SK-N-DZ (cell line): ENCODE data around the gene MAPK8.
A peak's percentile ranks its signal among the peaks of the same experiment; 100 is the strongest.

Experiments
- DNase-seq: peaks from one replicate; pipeline ENCODE4 v3.0.0-alpha.2; 2015; ENCODE audit warnings: low spot score

The MAPK8 gene

DNA sequence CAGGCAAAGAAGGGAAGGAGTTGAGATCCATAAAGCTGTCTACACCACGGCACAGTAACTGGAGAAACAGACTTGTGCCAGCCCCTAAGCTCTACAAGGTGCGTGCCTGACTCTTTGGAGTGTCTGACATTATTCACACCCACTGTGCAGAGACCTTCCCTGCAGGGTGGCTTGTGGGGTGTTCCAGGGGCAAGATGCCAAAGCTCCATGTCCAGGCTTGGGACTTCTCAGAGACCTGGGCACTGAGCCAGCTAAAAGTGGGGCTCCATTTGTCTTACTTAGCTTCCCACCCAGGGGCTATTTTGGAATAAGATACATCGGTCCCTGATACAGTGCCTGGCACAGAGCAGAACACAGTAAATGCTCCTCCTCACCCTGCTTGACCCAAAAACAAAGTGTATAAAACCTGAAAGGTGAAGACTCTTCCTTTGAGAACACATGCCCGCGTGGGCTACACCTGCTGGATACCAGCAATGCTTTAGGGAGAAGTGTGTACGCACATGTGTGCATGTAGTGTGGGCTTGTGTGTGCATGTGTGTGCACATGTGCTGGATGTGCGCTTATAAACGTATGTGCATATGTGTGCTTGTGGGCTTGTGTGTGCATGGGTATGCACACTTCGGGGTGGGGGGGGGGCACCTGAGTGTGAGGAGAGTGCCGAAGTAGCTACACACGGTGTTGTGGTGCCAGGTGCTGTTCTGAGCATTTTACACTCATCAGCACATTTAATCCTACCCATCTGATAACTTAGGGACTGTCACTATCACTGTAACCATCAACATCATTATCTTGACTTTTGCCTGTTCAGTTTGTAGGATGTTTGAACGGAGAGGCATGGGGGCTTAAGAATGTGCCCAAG lies 155.4 kb downstream of the MAPK8 start:
- no peak for DNase-seq

DNA sequence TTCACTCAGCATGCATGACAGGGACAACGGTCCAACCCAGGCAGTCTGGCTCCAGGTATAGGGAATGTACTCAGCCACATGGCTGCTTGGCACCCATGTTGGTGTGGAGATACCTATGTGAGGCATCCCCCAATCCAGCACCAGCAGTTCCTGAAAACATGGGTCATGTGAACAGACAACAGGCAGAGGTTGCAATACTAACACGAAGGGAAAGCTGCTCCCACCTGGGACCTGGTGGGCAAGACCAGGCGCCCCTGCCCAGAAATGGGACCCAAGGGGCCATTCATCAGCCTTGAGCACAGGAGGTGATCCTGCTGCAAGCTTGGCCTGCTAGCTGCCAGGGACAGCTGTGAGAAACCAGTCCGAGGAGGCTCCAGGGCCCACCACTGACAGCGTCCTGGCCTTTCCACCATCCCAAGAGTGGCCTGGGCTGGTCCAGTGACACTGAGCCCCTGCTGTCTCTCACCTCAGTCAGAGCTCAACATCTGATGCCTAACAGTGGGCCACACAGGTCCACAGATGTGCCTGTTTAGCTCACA lies 156.1 kb downstream of the MAPK8 start:
- DNase-seq: no peak

DNA sequence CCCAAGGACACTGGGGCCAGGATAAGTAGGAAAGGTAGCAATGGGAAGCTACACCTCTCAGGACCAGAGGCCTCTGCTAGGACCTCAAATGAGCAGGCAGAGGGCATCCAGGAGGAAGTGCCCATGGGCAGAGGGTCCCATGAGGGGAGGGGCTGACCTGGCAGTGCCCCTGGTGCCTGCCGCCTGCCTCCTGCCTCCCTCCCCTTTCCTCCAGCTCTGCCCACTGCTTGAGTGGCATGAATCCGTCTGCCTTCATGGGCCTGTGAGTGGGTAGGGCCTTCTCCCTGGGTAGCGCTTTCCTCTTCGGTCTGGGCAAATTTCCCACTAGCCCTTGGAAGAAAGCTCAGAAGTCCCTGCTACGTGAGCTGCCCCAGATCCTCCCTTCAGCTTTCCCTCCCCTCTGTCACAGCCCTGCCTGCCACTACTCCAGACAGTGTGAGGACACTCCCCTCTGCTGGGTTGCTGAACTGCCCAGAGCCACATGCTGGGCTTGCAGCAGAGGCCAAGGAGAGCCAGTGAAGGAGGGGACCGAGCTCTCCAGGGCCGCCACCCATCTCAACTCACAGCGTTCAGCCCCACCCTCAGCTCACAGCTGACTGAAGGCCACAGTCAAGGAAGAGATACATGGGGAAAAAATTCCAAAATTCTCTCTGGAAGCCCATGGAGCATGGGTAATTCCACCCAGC lies 157.0 kb downstream of the MAPK8 start:
- peak; percentile 60 for DNase-seq

DNA sequence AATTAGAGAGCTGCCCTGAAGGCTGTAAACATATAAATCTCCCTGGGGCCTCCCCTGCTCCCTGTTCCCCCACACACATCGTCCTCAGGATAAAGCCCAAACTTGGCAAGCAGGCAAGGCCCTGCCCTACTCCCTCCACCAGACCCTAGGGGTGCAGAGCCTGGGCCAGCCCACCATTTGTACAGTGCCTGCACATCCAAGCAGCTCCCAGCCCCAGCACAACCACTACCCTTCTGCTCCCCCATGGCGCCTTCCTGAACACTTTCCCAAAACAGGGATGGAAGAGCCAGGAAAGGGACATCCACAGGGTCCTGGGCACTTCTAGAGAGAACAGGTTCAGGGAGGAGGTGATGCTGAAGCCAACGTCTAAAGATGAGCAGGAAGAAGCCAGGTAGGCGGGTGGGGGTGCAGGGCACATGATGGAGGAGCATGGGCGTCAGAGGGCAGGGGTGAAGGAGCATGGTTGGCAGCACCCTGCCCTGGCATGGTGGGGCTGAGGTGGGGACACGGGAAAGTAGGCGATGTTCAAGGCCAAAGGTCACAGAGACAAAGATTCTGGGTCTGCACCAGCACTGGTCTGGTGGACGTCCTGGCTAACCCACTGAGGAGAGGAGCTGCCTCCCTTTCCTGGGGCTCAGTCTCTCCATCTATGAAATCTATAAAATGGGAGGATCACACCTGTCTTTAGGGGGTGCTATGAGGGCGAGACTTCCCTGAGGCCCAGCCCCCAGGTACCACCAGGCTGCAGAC lies 157.8 kb downstream of the MAPK8 start:
- DNase-seq: no peak

DNA sequence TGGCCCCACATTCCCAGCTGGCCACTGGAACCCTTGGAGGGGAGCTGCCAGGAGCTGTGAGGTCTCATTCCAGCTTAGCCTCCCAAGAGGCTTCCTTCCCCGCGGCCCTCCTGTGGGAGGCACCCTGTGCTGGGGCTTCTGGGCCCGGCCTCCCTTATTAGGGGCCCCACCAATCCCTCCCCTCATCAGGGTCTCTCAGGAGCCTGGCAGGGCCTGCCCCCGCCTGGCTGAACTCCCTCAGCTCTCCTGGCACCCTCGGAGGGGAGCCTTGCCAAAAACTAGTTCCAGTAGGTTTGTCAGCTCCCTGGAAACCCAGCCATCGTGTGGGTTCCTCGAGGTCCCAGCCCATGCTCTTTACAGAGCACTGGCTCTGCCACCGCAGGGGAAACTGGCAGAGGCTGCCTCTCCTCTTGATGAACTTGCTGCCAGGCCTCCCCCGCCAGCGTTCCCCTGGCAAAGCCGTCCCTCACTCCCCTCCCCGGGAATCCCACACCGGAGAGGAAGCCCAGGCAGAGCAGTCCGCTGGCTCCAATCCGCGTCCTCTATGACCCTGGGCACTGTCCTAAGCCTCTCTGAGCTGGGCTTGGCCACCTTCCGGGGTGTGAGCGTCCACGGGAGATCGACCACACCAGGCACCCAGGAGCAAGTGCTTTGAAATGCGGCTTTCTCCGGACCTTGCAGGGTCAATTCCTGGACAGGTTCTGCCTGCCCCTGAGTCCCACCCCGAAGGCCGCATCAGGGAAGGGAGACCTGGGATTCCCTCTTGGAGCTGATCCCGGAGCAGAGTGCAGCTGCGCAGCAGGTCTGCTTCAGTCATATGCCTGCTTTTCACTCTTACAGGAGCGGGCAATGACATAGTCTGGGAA lies 158.6 kb downstream of the MAPK8 start:
- DNase-seq: no peak

DNA sequence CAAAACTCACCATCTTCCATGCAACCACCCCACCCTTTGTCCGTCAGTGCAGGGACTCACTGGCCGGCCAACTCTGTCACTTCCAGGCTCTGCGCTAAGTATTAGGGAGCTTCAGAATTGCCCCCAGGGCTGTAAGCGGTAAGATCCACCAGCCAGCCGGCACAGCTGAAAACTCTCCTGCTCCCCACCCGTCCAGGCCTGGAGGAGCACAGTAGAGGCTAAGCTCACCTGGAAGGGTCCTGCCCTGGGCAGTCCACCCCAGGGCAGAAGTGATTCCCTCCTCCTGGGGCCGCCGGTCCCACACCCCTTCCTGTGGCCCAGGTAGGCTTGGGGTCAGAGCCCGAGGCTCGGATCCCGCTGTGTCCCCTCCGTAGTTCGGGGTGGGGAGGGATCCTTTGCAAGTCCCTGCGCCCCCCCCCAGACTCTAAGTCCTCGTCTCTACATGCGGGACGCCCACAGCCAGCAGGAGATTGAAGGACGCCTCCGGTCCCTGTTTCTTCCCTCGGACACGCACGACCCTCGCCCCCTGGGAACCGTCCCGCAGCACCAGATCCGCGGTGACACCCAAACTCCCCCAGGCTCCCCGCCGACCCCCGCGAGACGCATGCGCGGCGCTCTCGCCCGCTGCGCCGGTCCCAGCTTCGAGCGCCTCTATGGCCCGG lies 159.5 kb downstream of the MAPK8 start:
- DNase-seq: no peak

DNA sequence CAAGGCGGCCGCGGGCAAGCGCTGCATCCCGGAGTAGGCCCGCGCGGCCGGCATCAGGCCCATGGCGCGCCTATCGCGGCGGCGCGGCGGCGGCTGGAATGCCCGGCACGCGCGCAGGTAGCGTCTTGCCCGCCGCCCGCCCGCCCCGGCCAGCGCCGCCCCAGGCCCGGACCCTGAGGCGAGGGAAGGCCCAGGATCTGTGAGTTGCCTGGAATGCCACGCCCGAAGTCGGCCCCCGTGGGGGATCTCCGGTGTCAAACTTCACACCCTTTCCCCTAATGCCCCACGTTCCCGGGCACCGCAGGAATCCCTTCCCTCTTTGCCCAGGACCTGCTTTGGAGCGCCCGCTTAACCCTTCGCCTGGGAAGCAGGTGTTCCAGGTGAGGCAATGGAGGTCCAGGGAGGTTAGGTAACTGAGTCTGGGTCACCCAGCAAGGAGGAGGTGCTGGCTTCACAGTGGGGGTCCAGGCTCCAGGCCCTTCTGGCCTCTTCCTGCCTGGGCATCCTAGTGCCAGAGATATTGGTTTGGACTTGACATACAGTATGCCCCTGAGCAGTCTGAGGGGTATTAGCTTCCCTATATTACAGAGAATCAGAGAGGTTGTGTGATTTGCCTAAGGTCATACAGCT lies 160.2 kb downstream of the MAPK8 start:
- DNase-seq: no peak

DNA sequence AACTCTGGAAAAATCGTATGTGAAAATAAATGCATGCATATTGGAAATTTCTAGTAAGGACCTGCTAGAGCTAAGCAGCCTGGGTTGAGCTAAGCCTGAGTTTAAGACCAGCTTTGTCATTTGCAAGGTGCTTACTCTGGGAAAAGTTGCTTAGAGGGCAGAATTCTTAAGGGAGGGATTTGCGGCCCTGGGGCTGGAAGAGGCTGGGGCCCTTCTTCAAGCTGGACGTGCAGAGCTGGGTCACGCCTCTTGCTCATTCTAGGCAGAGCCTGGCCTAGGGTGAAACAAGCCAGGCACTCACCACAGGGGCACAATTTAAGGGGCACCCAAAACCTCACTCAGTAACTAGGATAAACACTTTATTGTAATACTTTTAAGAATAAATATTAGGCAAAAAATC lies 161.2 kb downstream of the MAPK8 start:
- no peak for DNase-seq

DNA sequence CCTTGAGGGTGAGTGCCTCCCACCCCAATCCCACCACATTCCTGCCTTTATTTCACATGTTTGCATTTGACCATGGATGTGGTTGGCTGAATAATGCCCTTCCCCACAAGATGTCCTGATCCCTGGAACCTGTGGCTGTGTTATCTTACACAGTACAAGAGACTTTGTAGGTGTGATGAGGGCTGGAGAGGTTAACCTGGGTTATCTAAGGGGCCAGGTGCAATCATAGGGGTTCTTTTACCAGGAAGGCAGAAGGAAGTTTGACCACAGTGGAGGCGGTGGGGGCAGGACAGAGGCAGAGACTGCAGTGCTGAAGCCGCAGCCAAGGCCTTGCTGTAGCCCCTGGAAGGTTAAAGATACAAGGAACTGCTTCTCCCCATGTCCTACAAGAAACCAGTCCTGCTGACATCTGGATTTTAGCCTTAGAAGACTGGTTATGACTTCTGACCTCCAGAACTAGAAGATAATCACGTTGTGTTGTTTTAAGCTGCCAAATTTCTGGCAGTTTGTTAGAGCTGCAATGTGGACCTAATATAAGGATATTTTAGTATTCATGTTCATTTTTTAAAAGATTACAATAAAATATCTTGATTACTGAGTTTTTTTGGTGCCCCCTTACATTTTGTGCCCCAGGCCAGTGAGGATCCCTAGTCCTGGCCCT lies 161.8 kb downstream of the MAPK8 start:
- DNase-seq: no peak

DNA sequence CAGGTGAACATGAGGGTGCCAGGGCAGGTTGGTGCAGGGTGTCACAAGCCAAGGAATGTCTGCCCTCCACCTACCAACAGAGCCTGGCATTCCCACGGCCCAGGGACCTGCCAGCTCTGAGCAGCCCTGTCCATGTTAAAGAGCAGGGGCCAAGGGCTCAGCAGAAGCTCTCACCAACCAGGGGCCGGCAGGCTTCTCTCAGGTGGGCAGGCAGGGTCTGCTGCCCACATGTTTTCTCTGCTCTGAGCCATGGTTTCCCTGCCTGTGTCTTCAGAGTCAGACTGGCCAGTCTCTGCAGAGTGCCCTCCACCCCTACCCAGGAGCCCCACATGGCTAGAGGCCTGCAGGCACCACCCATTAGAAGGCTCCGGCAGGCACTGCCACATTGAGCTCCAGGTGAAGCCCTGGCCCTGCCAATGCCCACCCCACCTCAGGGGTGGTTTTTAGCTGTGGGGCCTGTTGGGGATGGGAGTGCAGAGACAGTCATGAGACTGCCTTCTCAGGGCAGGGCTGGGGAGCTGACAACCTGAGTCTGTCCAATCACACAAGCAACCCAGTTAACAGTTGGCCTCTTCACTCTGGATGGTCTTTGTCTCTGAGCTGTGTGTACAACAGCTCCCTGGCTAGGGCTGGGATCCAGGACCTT lies 162.5 kb downstream of the MAPK8 start:
- no peak for DNase-seq

DNA sequence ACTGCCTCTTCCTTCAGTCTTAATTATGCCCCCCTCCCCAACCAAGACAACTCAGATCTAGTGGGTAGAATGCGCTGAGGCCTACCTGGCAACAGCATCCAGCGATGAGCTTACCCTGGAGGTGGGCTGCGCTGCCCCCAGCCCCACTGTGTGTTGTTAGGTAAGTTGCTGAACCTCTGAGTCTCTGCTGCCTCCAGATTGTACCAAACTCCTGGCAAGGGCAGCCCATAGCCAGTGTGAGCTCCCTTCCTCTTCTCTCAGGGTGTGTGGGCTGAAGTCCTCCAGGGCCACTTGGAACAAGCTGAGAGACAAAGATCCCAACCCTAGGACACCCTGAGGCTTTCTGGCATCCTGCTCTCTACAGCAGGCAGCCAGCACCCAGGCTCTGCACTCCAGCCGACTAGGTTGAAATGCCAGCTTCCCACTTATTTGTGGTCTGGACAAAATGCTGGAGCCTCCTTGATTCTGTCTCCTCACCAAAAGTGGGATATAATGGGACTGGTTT lies 163.1 kb downstream of the MAPK8 start:
- DNase-seq: no peak

DNA sequence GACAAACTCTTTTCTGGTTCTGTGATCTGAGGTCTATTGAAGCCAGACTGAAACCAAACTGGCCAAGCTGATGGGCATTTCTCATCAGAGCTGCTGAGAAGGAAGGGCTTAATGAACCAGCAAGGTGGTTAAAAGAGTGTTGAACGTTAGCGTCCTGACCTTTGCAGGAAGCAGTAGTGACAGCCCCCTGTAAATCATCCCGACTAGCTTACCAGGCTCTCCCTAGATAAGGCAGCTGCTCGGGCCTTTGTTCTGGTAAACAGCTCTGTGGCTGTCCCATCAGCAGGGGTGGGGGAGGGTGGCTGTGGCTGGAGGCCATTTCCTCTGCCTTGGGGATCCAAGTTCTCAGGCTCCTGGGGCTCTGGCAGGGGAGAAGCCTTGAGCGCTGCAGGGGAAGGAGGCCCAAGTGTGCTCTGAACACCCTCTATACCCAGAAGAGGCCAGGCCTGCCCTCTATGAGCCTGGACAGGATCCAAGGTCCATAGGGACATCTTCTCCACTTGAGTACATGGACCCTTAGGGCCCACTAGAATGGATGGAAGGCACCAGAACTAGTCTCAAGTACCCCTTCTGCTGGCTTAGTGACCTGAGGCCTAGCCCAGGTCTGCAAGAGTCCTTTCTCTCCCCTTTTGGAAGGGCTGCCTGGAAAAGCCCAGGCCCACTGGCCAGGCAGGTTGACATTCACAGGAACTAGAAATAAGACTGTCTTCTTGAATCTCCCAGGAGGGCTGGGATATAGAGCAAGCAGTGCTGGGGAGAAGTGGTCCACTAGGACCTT lies 163.8 kb downstream of the MAPK8 start:
- DNase-seq: peak; percentile 73

DNA sequence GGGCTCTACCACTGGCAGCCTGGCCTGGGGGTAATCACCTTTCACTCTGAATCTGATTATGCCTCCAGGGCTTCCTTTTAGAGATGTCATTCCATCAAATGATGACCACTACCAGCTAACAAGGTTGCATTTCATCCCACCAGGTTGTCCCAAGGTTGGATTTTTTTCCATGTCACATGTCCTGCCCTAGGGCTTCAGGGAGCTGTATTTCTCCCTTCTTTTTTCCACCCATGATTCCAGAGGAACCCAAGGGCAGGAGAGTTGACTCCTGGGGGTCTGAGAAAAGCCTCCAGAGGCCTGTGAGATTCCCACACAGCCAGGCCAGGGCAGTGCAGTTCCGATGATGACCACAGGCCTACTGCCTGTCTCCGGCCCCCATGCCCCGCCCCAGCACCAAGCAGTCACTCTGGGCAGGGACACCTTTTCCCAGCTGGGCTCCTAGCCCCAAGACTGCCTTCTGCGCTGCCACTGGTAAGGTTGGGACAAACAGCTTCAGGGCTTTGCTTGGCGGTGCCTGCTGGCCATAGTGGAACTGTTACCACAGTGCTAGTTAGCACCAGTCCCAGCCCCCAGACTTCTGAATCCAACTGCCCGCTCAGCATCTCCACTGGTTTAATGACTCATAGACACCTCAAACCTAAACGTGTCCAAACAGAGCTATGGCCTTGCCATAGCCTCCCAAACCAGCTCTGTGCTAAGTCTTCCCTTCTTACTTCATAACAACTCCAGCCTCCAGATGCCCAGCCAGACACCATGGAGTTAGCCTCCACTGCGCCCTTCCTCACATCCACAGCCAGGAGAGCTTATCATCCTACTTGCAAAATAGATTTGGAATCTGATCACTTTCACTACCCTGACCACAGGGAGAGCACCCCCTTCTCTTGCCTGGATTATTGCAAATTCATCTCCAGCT lies 164.7 kb downstream of the MAPK8 start:
- no peak for DNase-seq

DNA sequence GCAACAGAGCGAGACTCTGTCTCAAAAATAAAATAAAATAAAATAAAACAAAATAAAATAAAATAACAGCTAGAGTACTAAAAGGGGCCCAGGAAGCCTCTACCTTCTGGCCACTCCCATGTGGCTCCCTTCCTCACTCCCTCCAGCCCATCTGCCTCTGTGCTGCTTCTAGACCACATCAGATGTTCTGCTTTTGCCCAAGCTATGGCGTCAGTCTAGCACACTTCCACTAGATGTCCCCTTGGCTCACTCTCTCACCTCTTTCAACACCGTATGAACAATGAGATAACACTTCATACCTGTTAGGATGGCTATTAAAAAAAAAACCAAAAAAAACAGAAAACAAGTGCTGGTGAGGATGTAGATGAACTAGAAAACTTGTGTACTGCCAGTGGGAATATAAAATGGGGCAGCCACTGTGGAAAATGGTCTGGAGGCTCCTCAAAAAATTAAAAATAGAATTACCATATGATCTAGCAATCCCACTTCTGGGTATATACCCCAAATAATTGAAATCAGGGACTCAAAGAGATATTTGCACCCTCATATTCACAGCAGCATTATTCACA lies 166.1 kb downstream of the MAPK8 start:
- DNase-seq: no peak

DNA sequence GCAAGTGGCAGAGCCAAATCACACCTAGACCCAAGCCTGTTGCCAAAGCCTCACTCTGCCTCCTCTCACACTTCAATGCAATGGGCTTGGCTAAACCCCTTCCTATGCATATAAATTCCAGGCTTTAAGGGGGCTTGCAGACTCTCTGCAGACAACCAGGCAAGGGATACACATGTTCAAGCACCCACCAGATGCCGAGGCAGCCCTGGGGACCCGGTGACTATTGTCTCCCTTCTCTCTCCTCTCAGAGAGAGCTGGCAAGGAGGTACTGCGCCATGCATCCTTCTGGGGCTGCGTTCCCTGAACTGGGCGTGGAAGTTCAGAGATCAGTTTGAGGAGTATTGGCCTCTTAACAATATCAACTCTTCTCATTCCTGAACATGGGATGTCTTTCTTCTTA lies 167.2 kb downstream of the MAPK8 start:
- DNase-seq: no peak

DNA sequence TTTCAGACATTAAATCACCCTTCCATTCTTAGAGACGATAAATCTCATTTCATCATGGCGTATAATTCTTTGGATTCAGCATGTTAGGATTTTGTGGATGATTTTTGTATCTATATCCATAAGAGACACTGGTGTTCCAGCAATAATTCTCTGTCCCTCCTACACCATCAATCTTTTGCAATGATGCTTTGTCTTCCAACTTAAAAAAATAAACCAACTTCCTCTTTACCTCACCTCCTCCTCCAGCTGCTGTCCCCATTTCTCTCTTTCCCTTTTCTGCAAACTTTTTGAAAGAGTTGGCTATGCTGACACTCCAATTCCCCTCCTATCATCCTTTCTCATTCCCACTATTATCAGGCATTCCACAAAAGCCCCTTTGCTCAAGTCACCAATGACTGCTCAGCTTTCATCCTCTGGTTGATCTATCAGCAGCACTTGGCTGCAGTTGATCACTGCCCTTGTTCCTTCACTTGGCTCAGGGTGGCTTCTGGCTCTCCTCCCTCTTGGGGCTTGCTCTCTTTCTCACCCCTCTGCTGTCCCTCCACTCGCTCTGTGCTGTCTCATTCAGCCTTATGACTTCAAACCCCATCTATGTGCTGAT lies 168.4 kb downstream of the MAPK8 start:
- no peak for DNase-seq
